Epidermal melanocyte (primary cell): ENCODE measurements around the gene NPEPPS.

Experiments used
- DNase-seq: peaks from one replicate; pipeline ENCODE4 v3.0.0; 2011; ENCODE audit warnings: low spot score; ENCODE audit not compliant: insufficient read length

Gene NPEPPS

GRCh38 chr17:47663912-47664623, 133.2 kb downstream of the NPEPPS start:
- peak; percentile 38 for DNase-seq

GRCh38 chr17:47664624-47664941, 133.7 kb downstream of the NPEPPS start:
- no peak for DNase-seq

GRCh38 chr17:47665655-47666054, 134.7 kb downstream of the NPEPPS start:
- DNase-seq = no peak

DNA sequence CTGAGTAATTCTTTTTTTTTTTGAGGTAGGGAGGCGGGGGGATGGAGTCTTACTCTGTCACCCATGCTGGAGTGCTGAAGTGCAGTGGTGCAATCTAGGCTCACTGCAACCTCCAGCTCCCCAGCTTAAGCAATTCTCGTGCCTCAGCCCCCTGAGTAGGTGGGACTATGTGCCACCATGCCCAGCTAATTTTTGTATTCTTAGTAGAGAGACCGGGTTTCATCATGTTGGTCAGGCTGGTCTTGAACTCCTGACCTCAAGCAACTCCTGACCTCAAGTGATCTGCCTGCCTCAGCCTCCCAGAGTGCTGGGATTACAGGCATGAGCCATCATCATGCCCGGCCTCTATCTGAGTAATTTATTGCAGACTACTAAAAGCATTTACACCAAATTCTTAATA, 138.2 kb downstream of the NPEPPS start:
- no peak for DNase-seq

GRCh38 chr17:47670064-47670463, 139.2 kb downstream of the NPEPPS start:
- no peak for DNase-seq
